ENCODE data around the gene NBPF3.

GRCh38 chr1:21489146-21489545 lies 49.2 kb downstream of the NBPF3 start:
- TF ChIP-seq EZH2 (IDR thresholded peaks at IDR 0.05) (no peak), CTCF (IDR thresholded peaks at IDR 0.05) (no peak)

All from neural progenitor cell (in vitro differentiated cells).